OCI-LY7 (cell line): ENCODE results near the gene FAM107B. TPM values are rescaled to one million over a fixed set of nuclear protein-coding genes. Genes with fewer than 3 reads are reported as not detected.

Source experiments
- Bru-seq: library from RNA; stranded (reverse); fragments of 400-500 nt; gene quantifications from one replicate; lab custom pipeline; 2021; lab: Mats Ljungman, UMichigan
- BruChase-seq, 2 experiments: library from RNA; stranded (reverse); fragments of 400-500 nt; gene quantifications; one replicate each; lab custom pipeline; 2021; lab: Mats Ljungman, UMichigan
- BruUV-seq: library from RNA; stranded (reverse); fragments of 400-500 nt; replicated peaks from 2 replicates; lab custom pipeline; 2021; lab: Mats Ljungman, UMichigan
- CTCF ChIA-PET: fragments of 300-600 bp; sonication (Branson Sonifier 250); formaldehyde crosslinking; loops from one replicate; lab custom pipeline; 2022; ENCODE audit warnings: antibody characterized with exemption; ENCODE audit not compliant: unreplicated experiment; lab: Charles Lee
- POLR2A ChIA-PET: fragments of 300-600 bp; sonication (Branson Sonifier 250); formaldehyde crosslinking; loops from one replicate; lab custom pipeline; 2022; ENCODE audit warnings: antibody characterized with exemption; lab: Charles Lee
- DNase-seq: peaks from one replicate; pipeline ENCODE4 v3.0.0-alpha.2; 2015; ENCODE audit warnings: low spot score
- H2AFZ ChIP-seq: fragments of 200-600 bp; sonication (generic), shearing (Covaris generic); 2 replicates; pipeline ENCODE4 v1.6.1; 2014; ENCODE audit warnings: mild to moderate bottlenecking, antibody characterized with exemption, low read length, moderate library complexity
- H3K27ac ChIP-seq: fragments of 200-600 bp; sonication (generic); 2 replicates; pipeline ENCODE4 v1.5.1; 2014; ENCODE audit warnings: mixed run types, low read depth, mild to moderate bottlenecking, moderate library complexity, low read length, inconsistent platforms; ENCODE audit not compliant: poor library complexity, severe bottlenecking
- H3K36me3 ChIP-seq: fragments of 200-600 bp; sonication (generic); 2 replicates; pipeline ENCODE4 v1.6.1; 2014; ENCODE audit warnings: mild to moderate bottlenecking, antibody characterized with exemption, low read length, moderate library complexity, mixed read lengths; ENCODE audit not compliant: insufficient read depth
- H3K4me1 ChIP-seq: fragments of 200-600 bp; sonication (generic); 2 replicates; pipeline ENCODE4 v1.5.1; 2014; ENCODE audit warnings: mild to moderate bottlenecking, low read length; ENCODE audit not compliant: insufficient read depth, poor library complexity, severe bottlenecking
- H3K4me2 ChIP-seq: fragments of 200-600 bp; sonication (generic); 2 replicates; pipeline ENCODE4 v1.6.1; 2014; ENCODE audit warnings: mild to moderate bottlenecking, low read length
- H3K4me3 ChIP-seq: fragments of 200-600 bp; sonication (generic); 2 replicates; pipeline ENCODE4 v1.5.1; 2014; ENCODE audit warnings: mild to moderate bottlenecking, low read depth, low read length; ENCODE audit not compliant: poor library complexity, severe bottlenecking
- H3K79me2 ChIP-seq: fragments of 200-600 bp; sonication (generic); 2 replicates; pipeline ENCODE4 v1.6.1; 2016; ENCODE audit warnings: low read depth, mild to moderate bottlenecking, low read length, moderate library complexity, mixed read lengths; ENCODE audit not compliant: insufficient read depth
- H3K9me2 ChIP-seq: fragments of 200-600 bp; sonication (generic); 2 replicates; pipeline ENCODE4 v1.6.1; 2016; ENCODE audit warnings: mild to moderate bottlenecking, low read length, mixed read lengths; ENCODE audit not compliant: insufficient read depth
- H3K9me3 ChIP-seq: fragments of 200-600 bp; sonication (generic); 2 replicates; pipeline ENCODE4 v1.6.1; 2014; ENCODE audit warnings: mild to moderate bottlenecking, mixed run types, low read length, mixed read lengths
- H4K20me1 ChIP-seq: fragments of 200-600 bp; sonication (generic); 2 replicates; pipeline ENCODE4 v1.6.1; 2014; ENCODE audit warnings: mild to moderate bottlenecking, antibody characterized with exemption, low read length, moderate library complexity, mixed read lengths; ENCODE audit not compliant: insufficient read depth
- CTCF ChIP-seq: fragments of 200-600 bp; sonication (generic); conservative IDR thresholded peaks from 2 replicates; pipeline ENCODE4 v1.5.1; 2014; ENCODE audit warnings: mild to moderate bottlenecking, antibody characterized with exemption, low read length, moderate library complexity, mixed read lengths
- EZH2phosphoT487 ChIP-seq: fragments of 200-600 bp; sonication (generic); IDR thresholded peaks from 2 replicates; pipeline ENCODE4 v1.6.1; 2018; ENCODE audit warnings: low read depth, borderline replicate concordance, mild to moderate bottlenecking, mixed run types, antibody characterized with exemption, low read length, moderate library complexity, mixed read lengths
- intact Hi-C: fragments of 100-400 bp; cut with micrococcal nuclease; formaldehyde crosslinking; loops from one replicate; pipeline ENCODE4 v1.10.0; 2022; ENCODE audit not compliant: unreplicated experiment
- long read RNA-seq: library from polyadenylated mRNA; stranded (forward); transcript quantifications from one replicate; pipeline ENCODE4 v2.0.0, GENCODE V29; 2022
- total RNA-seq, 2 experiments: library from RNA; depleted of rRNA in 1 of 2; stranded (reverse); fragments of >200 nt in 1 of 2; shearing (Covaris generic) in 1 of 2; gene quantifications; 2 replicates each; pipeline ENCODE4 v1.2.3, GENCODE V29; 2014 to 2022

Gene FAM107B
- total RNA-seq (2014; rRNA removed; shearing (Covaris generic)) (114 and 134 TPM in 2 replicates), total RNA-seq (2022) (398 and 422 TPM in 2 replicates), Bru-seq, nascent RNA (percentile 92 among the genes with signal in this experiment), BruChase-seq, experiment 1, labeled RNA remaining after a 6-hour chase (percentile 94 among the genes with signal in this experiment), BruChase-seq, experiment 2, labeled RNA remaining after a 2-hour chase (percentile 92 among the genes with signal in this experiment)
- long read RNA-seq, transcript FAM107B-211 (4 exons, 2,633 nt): major isoform, 246 of 423 reads
- long read RNA-seq, transcript FAM107B-216 (2 exons, 568 nt): minor isoform, 5 of 423 reads
- long read RNA-seq, transcript FAM107B-212 (3 exons, 899 nt): minor isoform, 6 of 423 reads
- long read RNA-seq, transcript FAM107B-205 (5 exons, 2,374 nt): minor isoform, 75 of 423 reads
- long read RNA-seq, partial matches to known transcripts: 10 of 423 reads
- long read RNA-seq, other reads (novel, unspliced or antisense): 79 of 423 reads

- Histone ChIP-seq H3K4me2 (no peak within 1 kb of the TSS), H3K36me3 (no peaks in the 10 kb centered on the region), H3K9me2 (no peaks in the 10 kb centered on the region), H4K20me1 (no peaks in the 10 kb centered on the region), H3K4me3 (no peak within 1 kb of the TSS), H2AFZ (no peak within 1 kb of the TSS), H3K79me2 (no peaks in the 10 kb centered on the region), H3K9me3 (no peaks in the 10 kb centered on the region), H3K4me1 (no peaks in the 10 kb centered on the region), H3K27ac (no peak within 1 kb of the TSS)
- CTCF ChIA-PET: no interaction called here
- BruUV-seq: no TSS peak
- TF ChIP-seq CTCF: no peak
- no peak for TF ChIP-seq EZH2phosphoT487
- DNase-seq: no peak
- intact Hi-C loops: no loop called here
- POLR2A ChIA-PET: no interaction called here
These were observed at the start of gene FAM107B for GRCh38 chr10:14774797-14775196. Gene FAM107B (minus strand): TSS chr10:14774897. CDS start chr10:14774663, 234 bp downstream.

GRCh38 chr10:14823966-14824365 lies 49.3 kb upstream of the FAM107B start:
- Histone ChIP-seq H3K9me2 (no peaks in the 10 kb centered on the region), H4K20me1 (no peaks in the 10 kb centered on the region), H3K4me2 (no peak overlapping the region), H3K4me3 (no peak overlapping the region), H2AFZ (no peak overlapping the region), H3K79me2 (no peaks in the 10 kb centered on the region), H3K9me3 (no peaks in the 10 kb centered on the region), H3K36me3 (no peaks in the 10 kb centered on the region), H3K27ac (no peak overlapping the region), H3K4me1 (peaks cover 28% of the 10 kb centered on the region)
- TF ChIP-seq EZH2phosphoT487 (no peak), CTCF (no peak)
- ChIA-PET POLR2A (interaction anchor here (0.9 kb wide), 1 partner anchor 10 kb away, joined by 3 read pairs; no protein-coding TSS in a partner anchor), CTCF (interaction anchor here (0.8 to 1.0 kb wide), 2 partner anchors 33 to 286 kb away, joined by 3 read pairs; no protein-coding TSS in a partner anchor)
- intact Hi-C loops: loop anchor here (1.0 to 2.0 kb wide), 4 partner anchors 165 to 325 kb away; no protein-coding TSS in a partner anchor
- no TSS peak for BruUV-seq
- no peak for DNase-seq
